WTC11 (cell line): ENCODE data around the gene SLC23A2.

ENCODE experiments used
- FOXP1 ChIP-seq: sonication (generic); formaldehyde crosslinking; IDR thresholded peaks from 2 replicates; pipeline ENCODE4 v1.8.0; 2022; ENCODE audit warnings: missing genetic modification reagents, mild to moderate bottlenecking, moderate library complexity, borderline replicate concordance
- FOXP4 ChIP-seq: sonication (generic); formaldehyde crosslinking; IDR thresholded peaks from 2 replicates; pipeline ENCODE4 v1.8.0; 2022; ENCODE audit warnings: mild to moderate bottlenecking, missing genetic modification reagents
- MXD4 ChIP-seq: fragments of 250-450 bp; sonication (Bioruptor Pico); IDR thresholded peaks from 2 replicates; pipeline ENCODE4 v1.8.0; 2021; ENCODE audit warnings: mild to moderate bottlenecking, moderate library complexity, borderline replicate concordance
- NR2C2 ChIP-seq: sonication (generic); formaldehyde crosslinking; IDR thresholded peaks from 2 replicates; pipeline ENCODE4 v1.8.0; 2022; ENCODE audit warnings: mild to moderate bottlenecking, missing genetic modification reagents
- ZNF263 ChIP-seq: sonication (generic); formaldehyde crosslinking; IDR thresholded peaks from 2 replicates; pipeline ENCODE4 v1.8.1; 2022; ENCODE audit warnings: low read depth, mild to moderate bottlenecking, moderate library complexity, missing genetic modification reagents
- TF ChIP-seq, protein P1 (sequence below): sonication (generic); formaldehyde crosslinking; IDR thresholded peaks from 2 replicates; pipeline ENCODE4 v1.8.1; 2023; ENCODE audit warnings: mild to moderate bottlenecking, missing genetic modification reagents, moderate library complexity
- TF ChIP-seq, protein P2 (sequence below): fragments of 200-600 bp; IDR thresholded peaks from 2 replicates; pipeline ENCODE4 v1.8.0; 2022; ENCODE audit warnings: antibody characterized with exemption

- TF ChIP-seq, protein P1, sequence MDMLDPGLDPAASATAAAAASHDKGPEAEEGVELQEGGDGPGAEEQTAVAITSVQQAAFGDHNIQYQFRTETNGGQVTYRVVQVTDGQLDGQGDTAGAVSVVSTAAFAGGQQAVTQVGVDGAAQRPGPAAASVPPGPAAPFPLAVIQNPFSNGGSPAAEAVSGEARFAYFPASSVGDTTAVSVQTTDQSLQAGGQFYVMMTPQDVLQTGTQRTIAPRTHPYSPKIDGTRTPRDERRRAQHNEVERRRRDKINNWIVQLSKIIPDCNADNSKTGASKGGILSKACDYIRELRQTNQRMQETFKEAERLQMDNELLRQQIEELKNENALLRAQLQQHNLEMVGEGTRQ (CRISPR knock-in tag) = no peak
- no peak for TF ChIP-seq FOXP4 (CRISPR knock-in tag)
- no peak for TF ChIP-seq MXD4 (CRISPR knock-in tag)
- TF ChIP-seq, protein P2, sequence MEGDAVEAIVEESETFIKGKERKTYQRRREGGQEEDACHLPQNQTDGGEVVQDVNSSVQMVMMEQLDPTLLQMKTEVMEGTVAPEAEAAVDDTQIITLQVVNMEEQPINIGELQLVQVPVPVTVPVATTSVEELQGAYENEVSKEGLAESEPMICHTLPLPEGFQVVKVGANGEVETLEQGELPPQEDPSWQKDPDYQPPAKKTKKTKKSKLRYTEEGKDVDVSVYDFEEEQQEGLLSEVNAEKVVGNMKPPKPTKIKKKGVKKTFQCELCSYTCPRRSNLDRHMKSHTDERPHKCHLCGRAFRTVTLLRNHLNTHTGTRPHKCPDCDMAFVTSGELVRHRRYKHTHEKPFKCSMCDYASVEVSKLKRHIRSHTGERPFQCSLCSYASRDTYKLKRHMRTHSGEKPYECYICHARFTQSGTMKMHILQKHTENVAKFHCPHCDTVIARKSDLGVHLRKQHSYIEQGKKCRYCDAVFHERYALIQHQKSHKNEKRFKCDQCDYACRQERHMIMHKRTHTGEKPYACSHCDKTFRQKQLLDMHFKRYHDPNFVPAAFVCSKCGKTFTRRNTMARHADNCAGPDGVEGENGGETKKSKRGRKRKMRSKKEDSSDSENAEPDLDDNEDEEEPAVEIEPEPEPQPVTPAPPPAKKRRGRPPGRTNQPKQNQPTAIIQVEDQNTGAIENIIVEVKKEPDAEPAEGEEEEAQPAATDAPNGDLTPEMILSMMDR = no peak
- TF ChIP-seq ZNF263 = no peak
- TF ChIP-seq FOXP1 (CRISPR knock-in tag) = no peak
- no peak for TF ChIP-seq NR2C2 (CRISPR knock-in tag)
Measured at GRCh38 chr20:4887586-4887985, 113.7 kb downstream of the SLC23A2 start.
